Hematopoietic multipotent progenitor cell (in vitro differentiated cells): ENCODE measurements around the gene PERM1. TPM values are rescaled to one million over a fixed set of nuclear protein-coding genes. Genes with fewer than 3 reads are reported as not detected.
"Not testable (repeated sequence)": the region's sequence is repeated elsewhere in the genome, so short reads cannot be mapped to it uniquely, and the experiment has no call there.

Experiments
- DNase-seq, 3 donors: peaks; one replicate each; pipeline ENCODE4 v3.0.0-alpha.2; 2011 to 2015; ENCODE audit warnings: low read depth in 2 of 3, low spot score in 2 of 3
- total RNA-seq: library from RNA; depleted of rRNA; stranded (reverse); fragments of >200 nt; gene quantifications from one replicate; pipeline ENCODE4 v1.2.3, GENCODE V29; 2012

PERM1 gene
- total RNA-seq, 1 donor = under 0.01 TPM

DNA sequence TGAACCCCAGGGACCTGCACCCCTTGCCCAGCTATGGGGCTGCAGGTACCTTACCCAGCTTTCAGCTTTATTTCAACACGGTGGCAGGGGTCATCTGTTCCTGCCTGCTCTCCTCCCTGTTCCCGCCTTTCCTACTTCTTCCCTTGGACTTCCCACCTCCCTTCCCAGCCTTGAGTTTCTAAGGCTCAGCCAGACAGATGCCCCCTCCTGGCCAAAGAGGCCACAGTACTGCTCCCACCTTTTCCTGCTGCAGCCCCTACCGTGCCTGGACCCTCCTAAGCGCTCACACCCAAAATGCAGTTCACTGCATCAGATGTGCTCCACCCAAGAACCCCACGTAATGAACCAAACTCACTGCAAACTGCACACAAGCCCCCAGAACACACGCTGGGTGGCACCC lies 30.5 kb downstream of the PERM1 start:
- no peak for DNase-seq

DNA sequence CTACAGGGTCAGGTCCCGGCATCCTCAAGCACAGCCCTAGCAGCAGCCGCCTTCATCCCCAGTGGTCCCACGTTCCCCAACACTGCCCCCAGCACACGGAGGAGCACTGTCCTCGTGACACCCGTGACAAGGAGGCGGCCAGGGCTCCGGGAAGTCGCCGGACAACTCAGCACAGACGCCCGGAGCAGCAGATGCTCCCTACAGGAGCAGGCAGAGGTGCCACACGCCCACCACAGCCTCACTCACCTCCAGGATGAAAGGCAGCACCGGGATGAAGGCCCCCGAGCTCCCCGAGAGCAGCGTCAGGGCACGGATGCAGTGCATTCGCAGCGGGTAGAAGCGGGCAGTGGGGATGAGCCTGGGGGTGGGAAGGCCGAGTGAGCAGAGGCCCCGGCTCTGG lies 31.0 kb downstream of the PERM1 start:
- DNase-seq = no peak

DNA sequence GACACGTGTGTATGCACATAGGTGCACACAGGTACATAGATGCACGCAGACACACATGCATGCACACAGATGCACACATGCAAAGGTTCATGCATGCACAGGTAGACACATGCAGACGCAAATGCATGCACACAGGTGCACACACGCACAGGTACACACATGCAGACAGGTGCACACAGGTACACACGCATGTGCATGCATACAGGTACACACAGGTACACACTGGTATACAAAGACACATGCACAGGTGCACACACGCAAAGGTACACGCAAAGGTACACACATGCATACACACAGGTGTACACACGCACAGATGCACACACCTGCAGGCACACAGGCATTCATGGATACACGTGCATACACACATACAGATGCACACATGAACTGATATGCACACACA lies 31.6 kb downstream of the PERM1 start:
- DNase-seq = no peak

DNA sequence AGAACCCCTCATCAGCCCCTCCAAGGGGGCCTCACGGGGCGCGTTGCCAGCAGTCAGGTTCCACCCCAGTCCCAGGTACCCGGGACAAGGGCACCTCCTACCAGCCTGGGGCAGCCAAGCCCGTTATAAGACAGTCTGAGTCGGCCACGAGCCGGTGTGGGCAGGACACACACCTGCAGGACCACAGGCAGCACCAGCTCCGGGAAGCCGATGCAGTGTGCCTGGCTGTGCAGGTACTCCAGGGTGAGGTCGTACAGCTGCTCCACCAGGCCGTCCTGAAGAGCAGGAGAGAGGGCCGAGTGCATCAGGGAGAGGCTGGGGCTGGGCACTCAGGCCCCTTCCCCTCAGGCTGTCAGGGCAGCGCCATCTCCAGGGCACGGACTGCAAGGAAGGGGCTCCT lies 33.9 kb downstream of the PERM1 start:
- no peak for DNase-seq

DNA sequence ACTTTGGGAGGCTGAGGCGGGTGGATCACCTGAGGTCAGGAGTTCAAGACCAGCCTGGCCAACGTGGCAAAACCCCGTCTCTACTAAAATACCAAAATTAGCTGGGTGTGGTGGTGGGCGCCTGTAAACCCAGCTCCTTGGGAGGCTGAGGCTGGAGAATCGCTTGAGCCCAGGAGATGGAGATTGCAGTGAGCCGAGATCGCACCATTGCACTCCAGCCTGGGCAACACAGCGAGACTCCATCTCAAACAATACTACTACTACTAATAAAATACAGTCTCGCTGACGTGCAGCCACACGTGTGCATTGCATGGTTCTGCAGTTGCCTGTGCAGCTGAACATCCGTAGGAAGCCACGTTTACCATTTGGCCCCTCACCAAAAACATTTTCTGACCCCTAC lies 35.1 kb downstream of the PERM1 start:
- not testable (repeated sequence) for DNase-seq

DNA sequence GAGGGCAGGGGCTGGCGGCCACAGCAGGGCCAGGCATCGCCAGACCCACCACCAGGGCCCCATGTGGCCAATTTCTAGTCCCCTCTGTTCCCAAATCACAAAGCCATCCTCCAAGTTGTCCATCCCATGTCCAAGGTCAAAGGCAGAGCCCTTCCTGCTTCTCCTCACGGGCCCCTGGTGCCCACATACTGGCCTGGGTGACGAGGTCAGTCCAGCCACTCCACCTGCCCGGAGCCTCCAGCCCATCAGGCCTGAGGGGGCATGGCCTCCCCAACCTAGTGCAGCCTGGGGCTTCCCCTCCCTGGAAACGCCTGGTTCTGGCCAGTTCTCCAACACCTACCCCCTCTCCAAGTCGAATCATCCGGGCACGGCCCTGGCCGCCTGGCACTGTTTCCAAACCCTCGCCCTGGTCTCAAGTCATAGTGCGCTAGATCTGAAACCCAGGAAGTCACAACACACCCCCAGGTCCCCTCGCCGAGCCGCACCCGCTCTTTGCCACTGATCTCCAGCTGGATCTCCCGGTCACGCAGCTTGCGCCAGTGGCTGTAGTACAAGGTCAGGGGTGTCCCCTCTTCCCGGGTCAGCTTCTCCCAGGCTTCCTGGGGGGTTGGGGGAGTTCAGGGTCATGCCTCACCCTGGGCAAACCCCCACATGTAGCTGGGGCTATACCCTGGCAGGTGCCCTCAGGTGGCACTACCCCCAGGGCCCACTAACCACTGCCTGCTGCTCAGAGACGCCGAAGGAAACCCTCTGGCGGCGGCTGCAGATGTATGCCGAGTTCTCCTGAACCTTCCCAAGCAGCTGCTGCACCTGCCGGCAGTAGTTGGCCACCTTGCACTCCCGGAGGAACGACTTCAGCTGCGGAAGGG lies 36.0 kb downstream of the PERM1 start:
- DNase-seq = no peak

DNA sequence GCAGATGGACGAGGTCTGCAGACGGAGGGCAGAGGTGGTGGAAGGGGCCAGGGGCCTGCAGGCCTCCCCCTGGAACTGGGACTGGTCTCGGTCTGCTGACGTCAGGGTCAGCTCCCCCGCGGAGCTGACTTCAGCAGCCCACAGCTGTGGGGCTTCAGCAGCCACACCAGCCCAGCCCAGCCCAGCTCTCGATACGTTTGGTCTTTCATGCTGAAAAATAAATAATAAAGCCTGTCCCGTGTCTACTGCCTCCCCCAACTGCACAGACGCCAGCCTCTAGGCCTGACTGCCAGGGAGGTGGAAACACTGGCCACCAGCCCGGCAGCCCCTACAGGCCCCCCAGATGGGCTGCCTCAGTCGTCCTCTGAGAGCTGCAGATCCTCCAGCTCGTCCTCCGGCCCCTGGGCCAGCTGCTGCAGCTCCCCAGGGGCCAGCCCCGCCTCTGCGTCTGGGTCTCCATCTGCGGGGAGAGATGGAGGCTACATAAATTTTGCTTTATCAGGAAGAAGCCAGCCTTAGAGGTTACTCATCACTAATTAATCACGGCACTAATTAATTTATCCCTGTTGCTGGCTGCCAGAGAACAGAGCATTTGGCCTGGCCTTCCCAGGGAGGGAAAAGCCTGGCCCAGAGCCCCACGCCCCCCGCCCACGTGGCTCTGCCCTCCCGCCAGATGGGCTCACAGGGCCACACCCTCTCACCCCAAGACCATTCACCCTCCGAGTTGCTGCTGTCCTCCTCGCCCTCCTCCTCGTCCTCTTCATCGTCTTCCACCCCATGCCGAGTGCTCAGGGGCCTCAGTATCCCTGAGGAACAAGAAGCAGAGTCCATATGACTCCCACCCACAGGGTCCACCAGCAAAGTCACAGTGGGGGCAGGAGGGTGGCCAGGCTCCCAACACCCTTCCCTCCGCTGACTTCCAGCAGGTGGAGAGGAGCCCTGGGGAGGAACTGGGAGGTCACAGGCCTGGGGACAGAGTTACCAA lies 37.3 kb downstream of the PERM1 start:
- no peak for DNase-seq

DNA sequence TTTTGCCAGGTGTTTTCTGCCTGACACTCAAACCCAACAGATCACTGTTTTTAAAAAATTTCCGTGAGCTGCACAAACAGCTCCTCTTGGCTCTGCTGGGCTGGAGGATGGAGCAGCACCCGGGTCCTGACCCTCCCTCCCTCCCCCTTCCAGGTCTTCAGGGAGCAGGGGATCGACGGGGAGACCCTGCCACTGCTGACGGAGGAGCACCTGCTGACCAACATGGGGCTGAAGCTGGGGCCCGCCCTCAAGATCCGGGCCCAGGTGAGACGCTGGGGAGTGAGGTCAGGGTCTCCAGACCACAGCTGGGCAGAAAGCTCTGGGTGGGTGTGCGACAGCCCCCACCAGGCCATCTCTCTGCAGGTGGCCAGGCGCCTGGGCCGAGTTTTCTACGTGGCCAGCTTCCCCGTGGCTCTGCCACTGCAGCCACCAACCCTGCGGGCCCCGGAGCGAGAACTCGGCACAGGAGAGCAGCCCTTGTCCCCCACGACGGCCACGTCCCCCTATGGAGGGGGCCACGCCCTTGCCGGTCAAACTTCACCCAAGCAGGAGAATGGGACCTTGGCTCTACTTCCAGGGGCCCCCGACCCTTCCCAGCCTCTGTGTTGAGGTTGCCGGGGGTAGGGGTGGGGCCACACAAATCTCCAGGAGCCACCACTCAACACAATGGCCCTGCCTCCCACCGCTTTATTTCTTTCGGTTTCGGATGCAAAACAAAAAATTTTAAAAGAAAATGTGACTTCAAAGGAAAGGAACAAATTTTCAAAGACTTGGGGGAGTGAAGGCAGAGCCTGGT lies 38.1 kb downstream of the PERM1 start:
- DNase-seq = no peak

DNA sequence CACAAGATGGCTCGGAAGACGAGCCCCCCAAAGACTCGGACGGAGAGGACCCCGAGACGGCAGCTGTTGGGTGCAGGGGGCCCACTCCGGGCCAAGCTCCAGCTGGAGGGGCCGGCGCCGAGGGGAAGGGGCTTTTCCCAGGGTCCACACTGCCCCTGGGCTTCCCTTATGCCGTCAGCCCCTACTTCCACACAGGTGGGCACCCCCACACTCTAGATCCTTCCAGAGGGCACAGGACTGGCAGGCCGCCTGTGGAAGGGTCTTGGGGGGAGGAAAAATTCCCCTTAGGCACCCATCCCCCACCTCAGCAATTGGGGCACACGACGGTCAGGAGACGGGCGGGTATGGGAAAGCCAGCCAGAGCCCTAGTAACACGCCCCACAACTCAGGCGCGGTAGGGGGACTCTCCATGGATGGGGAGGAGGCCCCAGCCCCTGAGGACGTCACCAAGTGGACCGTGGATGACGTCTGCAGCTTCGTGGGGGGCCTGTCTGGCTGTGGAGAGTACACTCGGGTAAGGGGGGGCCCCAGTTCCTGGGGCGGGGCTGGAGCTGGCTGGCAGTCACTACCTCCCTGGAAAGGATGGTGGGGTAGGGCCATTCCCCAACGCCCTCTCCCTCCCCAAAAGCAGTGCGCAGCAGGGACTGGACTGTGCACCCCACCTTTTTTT lies 38.9 kb downstream of the PERM1 start:
- DNase-seq = no peak

DNA sequence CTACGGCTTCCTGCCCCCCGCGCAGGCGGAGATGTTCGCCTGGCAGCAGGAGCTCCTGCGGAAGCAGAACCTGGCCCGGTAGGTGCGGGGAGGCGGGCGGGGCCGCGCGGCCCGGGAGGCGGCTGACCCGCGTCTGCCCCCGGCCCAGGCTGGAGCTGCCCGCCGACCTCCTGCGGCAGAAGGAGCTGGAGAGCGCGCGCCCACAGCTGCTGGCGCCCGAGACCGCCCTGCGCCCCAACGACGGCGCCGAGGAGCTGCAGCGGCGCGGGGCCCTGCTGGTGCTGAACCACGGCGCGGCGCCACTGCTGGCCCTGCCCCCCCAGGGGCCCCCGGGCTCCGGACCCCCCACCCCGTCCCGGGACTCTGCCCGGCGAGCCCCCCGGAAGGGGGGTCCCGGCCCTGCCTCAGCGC lies 39.5 kb downstream of the PERM1 start:
- DNase-seq = no peak

DNA sequence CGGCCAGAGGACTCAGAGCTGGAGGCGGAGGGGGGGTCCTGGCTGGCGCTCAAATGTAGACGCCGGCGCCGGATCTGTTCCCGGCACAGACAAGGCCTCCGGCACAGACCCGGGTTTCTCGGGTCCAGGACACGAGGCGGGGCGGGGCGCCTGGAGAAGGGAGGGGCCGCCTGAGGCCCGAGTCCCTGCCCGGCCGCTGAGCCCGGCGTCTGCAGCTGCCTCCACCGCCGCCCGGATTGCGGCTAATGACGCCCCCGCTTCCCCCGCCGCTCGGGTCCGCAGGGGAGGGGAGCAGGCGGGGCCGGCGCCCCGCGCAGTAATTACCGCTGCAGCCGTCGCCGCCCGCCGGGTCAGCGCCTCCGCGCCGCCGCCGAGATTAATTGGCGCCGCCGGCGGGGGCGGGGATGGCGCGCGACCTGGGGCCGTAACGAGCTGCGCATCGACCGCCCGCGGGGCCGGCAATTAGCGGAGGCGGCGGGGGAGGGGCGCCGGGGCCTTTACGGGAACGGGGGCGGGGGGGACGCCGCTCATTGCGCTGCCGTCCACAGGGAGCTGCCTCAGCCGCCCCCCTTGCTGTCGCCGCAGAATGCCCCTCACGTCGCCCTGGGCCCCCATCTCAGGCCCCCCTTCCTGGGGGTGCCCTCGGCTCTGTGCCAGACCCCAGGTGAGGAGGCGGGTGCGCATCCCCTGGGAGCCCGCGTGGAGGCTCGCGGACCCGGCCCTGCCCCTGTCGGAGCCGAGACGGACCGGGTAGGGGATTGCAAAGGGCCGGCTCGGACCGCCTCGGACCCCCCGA lies 40.1 kb downstream of the PERM1 start:
- DNase-seq = peak in 1 of 3 donors; percentile 53

DNA sequence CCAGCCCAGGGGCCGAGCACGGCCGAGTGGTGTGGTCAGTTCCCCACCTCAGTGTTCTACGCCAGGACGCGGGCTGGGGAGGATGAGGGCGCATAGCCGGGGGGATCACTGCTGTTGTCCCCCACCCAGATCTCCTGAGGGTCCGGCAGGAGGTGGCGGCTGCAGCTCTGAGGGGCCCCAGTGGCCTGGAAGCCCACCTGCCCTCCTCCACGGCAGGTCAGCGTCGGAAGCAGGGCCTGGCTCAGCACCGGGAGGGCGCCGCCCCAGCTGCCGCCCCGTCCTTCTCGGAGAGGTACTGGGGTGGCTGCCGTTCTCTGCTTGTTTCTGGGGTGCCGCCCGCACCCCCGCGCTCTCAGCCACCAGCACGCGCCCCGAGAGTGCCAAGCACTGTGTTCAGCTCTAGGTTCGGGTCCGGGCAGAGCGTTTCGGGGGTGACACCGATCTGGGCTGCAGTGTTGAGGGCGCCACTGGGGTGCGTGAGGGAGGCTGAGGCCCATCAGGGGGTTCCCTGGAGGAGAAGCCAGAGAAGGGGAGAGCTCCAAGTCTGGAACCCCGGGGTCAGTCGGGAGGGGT lies 40.8 kb downstream of the PERM1 start:
- DNase-seq = no peak

DNA sequence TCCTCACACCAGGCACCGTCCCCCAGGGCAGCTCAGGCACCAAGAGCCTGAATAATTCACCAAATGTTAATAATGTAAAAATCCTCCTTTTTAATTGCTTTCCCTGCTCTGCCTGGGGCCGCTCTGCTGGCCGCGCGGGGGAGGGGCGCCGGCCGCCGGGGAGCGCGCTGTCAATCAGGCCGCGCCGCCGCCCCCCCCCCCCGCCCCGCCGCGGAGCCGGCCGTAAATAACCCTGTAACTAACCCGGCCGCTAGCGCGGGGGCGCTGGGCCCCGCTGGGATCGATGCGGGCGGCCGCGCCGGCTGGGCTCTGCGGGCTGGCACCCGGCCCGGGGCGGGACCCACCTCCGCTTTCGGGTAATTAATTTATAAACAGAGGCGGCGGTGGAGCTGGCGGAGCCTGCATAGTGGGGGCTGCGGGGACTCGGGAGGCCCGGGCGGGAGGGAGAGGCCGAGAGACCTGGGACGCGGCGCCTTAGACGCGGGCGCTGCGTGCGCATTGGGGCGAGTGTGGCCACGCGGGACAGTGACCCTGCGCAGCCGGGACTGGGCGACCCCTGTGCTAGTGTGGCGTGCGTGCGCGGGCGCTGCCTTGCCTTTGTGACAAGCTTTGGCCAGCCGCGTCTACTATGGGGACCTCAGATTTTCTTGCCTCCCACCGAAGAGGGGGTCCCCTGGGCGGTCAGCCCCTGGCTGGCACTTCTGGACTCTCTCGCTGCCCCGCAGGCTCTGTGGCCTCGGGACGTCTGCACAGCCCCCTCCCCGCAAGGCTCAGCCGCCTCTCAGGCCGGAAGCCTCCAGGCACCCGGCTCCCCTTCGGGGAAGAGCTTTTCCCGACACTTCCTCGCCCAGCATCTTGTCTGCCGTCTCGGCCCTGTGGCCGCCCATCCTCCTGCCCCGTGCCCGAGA lies 41.5 kb downstream of the PERM1 start:
- DNase-seq = peak in 2 of 3 donors; percentile 56 to 65

DNA sequence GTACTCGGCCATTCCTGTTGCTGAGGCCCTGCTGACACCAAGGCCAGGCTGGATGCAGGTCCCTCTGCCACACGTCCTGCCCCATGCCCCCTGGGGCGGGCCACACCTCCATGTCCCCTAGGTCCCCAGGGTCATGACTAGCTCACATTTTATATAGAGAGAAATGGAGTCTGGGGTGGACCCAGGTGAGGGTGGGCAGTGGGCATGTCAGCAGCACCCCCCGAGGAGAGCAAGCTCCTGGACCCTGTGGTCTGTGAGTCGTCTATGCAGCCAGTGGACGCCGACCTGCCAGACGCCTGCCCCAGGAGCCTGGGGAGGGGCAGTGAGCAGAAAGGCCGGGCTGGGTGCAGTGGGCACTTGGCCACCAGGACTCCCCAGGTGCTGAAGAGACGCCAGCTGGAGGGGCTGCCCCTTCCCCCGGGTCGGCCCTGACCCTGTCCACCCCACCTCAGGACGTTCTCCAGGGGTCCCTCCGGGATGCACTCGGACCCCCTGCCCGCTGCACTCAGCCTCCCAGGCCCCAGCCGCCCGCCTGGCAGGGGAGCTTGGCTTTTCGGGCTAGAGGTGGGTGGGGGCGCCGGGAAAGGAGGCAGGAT lies 42.3 kb downstream of the PERM1 start:
- DNase-seq = no peak

DNA sequence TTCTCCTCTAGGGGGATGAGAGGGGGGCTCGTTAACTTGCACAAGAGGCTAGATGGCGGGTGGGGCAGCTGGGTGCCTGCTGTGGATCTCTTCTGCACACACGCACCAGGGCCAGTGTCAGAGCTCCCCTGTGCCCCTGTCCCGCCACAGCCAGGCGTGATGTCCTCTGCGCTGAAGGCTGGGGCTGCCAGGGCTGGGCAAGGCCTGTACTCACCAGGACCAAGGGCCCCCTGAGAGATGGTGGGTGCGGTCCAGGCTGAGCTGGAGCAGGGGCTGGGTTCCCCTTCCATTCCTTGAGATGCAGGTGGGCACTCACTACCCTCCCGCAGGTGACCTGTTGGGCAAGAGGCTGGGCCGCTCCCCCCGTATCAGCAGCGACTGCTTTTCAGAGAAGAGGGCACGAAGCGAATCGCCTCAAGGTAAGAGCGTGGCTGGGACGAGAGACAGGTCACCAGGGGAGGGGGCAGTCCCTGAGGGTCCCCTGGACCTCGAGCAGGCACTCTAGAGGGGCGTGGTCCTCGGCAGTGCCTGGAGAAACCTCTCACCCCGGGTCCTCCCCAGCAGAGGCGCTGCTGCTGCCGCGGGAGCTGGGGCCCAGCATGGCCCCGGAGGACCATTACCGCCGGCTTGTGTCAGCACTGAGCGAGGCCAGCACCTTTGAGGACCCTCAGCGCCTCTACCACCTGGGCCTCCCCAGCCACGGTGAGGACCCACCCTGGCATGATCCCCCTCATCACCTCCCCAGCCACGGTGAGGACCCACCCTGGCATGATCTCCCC lies 43.0 kb downstream of the PERM1 start:
- no peak for DNase-seq

DNA sequence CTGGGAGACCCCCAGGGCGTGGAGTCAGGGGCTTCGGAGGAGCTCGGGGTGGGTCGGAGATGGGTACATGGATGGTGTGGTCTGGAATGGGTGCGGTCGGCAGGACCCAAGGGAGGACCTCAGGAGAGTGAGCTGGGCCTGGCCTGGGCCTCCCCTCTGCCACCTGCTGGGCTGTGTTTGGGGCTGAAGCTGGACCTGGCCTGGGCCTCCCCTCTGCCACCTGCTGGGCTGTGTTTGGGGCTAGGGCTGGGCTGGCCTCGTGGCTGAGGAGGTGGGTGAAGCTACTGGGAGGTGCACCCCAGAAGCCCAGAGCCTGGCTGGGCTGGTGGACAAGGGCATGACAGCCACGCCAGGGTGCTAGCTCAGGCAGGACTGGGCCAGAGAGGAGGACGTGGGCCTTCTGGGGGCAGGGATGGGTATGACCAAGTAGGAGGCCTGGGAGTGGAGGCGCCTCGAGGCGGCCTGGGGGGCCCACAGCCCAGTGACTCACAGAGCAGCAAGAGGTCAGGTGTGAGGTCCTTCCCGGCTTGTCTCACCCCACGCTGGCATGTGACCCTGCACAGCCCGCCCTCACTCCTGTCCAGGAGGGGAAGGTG lies 43.7 kb downstream of the PERM1 start:
- peak in 2 of 3 donors; percentile 49 to 59 for DNase-seq
